ENCODE results near the gene CD19. TPM values are rescaled to one million over a fixed set of nuclear protein-coding genes. Genes with fewer than 3 reads are reported as not detected.

Gene CD19
- total and polyA plus RNA-seq, 10 of the 15 experiments (the other 5 are each of a cell fraction or from before 2014, with no cell fraction given) = 1.2 to 125 (median 77.2) TPM

GRCh38 chr16:28930652-28931051 lies 1.1 kb upstream of the CD19 start (continued):
- TF ChIP-seq IKZF1 (conservative IDR thresholded peaks at IDR 0.05) = peak; percentile 90
- TF ChIP-seq SIX5 (IDR thresholded peaks at IDR 0.05; ENCODE audit: low read depth, low read length, severe bottlenecking) = no peak
- TF ChIP-seq TCF3 (IDR thresholded peaks at IDR 0.05; ENCODE audit: borderline replicate concordance, insufficient read depth, low read depth, low read length) = peak; percentile 70; the same call in 1 of the 2 replicates
- TF ChIP-seq ELK1 (IDR thresholded peaks at IDR 0.05; ENCODE audit: low read depth, low read length) = no peak
- TF ChIP-seq PAX5 (IDR thresholded peaks at IDR 0.05; ENCODE audit: borderline replicate concordance, low read depth, low read length) = no peak
- peak; percentile 60; the same call in 1 of the 2 replicates for TF ChIP-seq RELB (IDR thresholded peaks at IDR 0.05; ENCODE audit: low read depth)

GRCh38 chr16:28932339-28933141 lies 769 bp downstream of the CD19 start:
- 2% methylated on average over 20 of the region's 20 CpGs for WGBS (ENCODE audit: insufficient coverage, insufficient replicate concordance, low lambda C conversion rate, missing lambda C conversion rate)
- Histone ChIP-seq H3K36me3 (ENCODE audit: control insufficient read depth in 2 of 2, insufficient read depth in 2 of 2, low read length in 1 of 2) (peaks cover 0 to 6% of the 10 kb centered on the region in 2 experiments; a peak in 1 of 4 replicates), H3K27me3 (replicated peaks in 1 of 2; ENCODE audit: control insufficient read depth in 2 of 2, insufficient read depth in 2 of 2, low read length in 1 of 2) (no peaks in the 10 kb centered on the region), H4K20me1 (ENCODE audit: control insufficient read depth, insufficient read depth) (no peaks in the 10 kb centered on the region), H3K79me2 (ENCODE audit: control insufficient read depth, insufficient read depth, low read length) (peaks cover 21% of the 10 kb centered on the region), H3K4me2 (ENCODE audit: control insufficient read depth, insufficient read depth) (peak overlapping the region; percentile 95), H2AFZ (ENCODE audit: control insufficient read depth, low read depth, low read length) (peak overlapping the region; percentile 79), H3K4me3 (peak overlapping the region; percentile 96), H3K9ac (ENCODE audit: control insufficient read depth, insufficient read depth, low read length) (peak overlapping the region; percentile 97), H3K27ac (ENCODE audit: control insufficient read depth, insufficient read depth) (peak overlapping the region; percentile 92), H3K4me1 (ENCODE audit: control insufficient read depth, insufficient read depth, low read length) (peaks cover 16% of the 10 kb centered on the region), H3K9me3 (replicated peaks; ENCODE audit: control insufficient read depth, insufficient read depth, low read length) (no peaks in the 10 kb centered on the region)
- CTCF ChIA-PET = interaction anchor here (0.6 to 7.2 kb wide), 14 partner anchors 9 to 116 kb away, joined by 3 to 136 read pairs (median 4); partner anchors contain the start of genes ATP2A1, SH2B1 and TUFM
- in situ Hi-C loops (cut with MboI) (no loop called here), intact Hi-C loops (cut with micrococcal nuclease; ENCODE audit: unreplicated experiment) (loop anchor here (5.0 kb wide), 1 partner anchor 55 kb away; the partner anchor contains the start of gene ATP2A1)
- no peak for DNase-seq (ENCODE audit: low read depth, low spot score)
- ATAC-seq = peak; percentile 49
- FAIRE-seq = no peak
- RAD21 ChIA-PET (ENCODE audit: unreplicated experiment) = interaction anchor here (1.0 to 4.5 kb wide), 7 partner anchors 9 to 109 kb away, joined by 3 to 46 read pairs (median 7); partner anchors contain the start of genes ATP2A1, SH2B1 and TUFM
- SMC1A ChIA-PET (ENCODE audit: uncharacterized antibody, unreplicated experiment) = interaction anchor here (0.6 to 4.2 kb wide), 16 partner anchors 9 to 416 kb away, joined by 3 to 52 read pairs (median 4); partner anchors contain the start of genes ATXN2L, NFATC2IP, RABEP2 and SH2B1
- TSS peak; percentile 74 for BruUV-seq (replicated peaks)
- POLR2A ChIA-PET = interaction anchor here (0.6 to 3.7 kb wide), 16 partner anchors 9 to 1188 kb away, joined by 3 to 39 read pairs (median 4); partner anchors contain the start of genes ATXN2L, RABEP2, SH2B1 and TUFM
- TF ChIP-seq SMAD1 (IDR thresholded peaks at IDR 0.05; ENCODE audit: low read depth, partially characterized antibody) (peak; percentile 35), EED (IDR thresholded peaks at IDR 0.05; ENCODE audit: low read depth) (0 out of 2 replicates have a peak, but pooled peaks have one; percentile 12), ZNF687 (IDR thresholded peaks at IDR 0.05) (peak; percentile 14; the same call in 1 of the 2 replicates), TBL1XR1 (IDR thresholded peaks at IDR 0.05; ENCODE audit: low read depth, low read length) (0 out of 2 replicates have a peak, but pooled peaks have one; percentile 25), JUND (IDR thresholded peaks at IDR 0.05; ENCODE audit: low read depth, low read length) (no peak), SIX5 (IDR thresholded peaks at IDR 0.05; ENCODE audit: low read depth, low read length, severe bottlenecking) (peak; percentile 12)

Data from GM12878 (cell line).